Left lung (tissue), 10 donors: ENCODE results near the gene PDE1C. TPM values are rescaled to one million over a fixed set of nuclear protein-coding genes. Genes with fewer than 3 reads are reported as not detected.

Source experiments
- ATAC-seq: fragments of 200-7000 bp; cut with Tn5 transposase; one replicate; pipeline ENCODE4 v1.9.1; 2020; ENCODE audit warnings: moderate library complexity
- DNase-seq, 4 donors: peaks; one replicate each; pipeline ENCODE4 v3.0.0-alpha.2; 2013 to 2020
- H3K27ac ChIP-seq, 2 donors: fragments of 200-600 bp; sonication (generic) in 1 of 2; one replicate each; pipeline versions ENCODE4 v1.5.0 to v1.8.0; 2020 to 2021
- H3K27me3 ChIP-seq, 2 donors: fragments of 200-600 bp; sonication (generic) in 1 of 2; one replicate each; pipeline versions ENCODE4 v1.5.0 to v1.8.0; 2020 to 2021
- H3K36me3 ChIP-seq, 2 donors: fragments of 200-600 bp; sonication (generic) in 1 of 2; one replicate each; pipeline versions ENCODE4 v1.5.0 to v1.8.0; 2020 to 2021
- H3K4me1 ChIP-seq, 2 donors: fragments of 200-600 bp; one replicate each; pipeline ENCODE4 v1.8.0; 2021
- H3K4me3 ChIP-seq, 2 donors: fragments of 200-600 bp; sonication (generic) in 1 of 2; one replicate each; pipeline versions ENCODE4 v1.5.0 to v1.8.0; 2020 to 2021; ENCODE audit warnings: mild to moderate bottlenecking in 1 of 2
- H3K9me3 ChIP-seq, 2 donors: fragments of 200-600 bp; sonication (generic) in 1 of 2; one replicate each; pipeline versions ENCODE4 v1.5.0 to v1.8.0; 2020 to 2021
- CTCF ChIP-seq, 2 donors: fragments of 200-600 bp; sonication (generic) in 1 of 2; IDR thresholded peaks; one replicate each; pipeline versions ENCODE4 v1.5.0 to v1.8.0; 2021; ENCODE audit warnings: antibody characterized with exemption in 2 of 2
- intact Hi-C, 2 donors: fragments of 100-400 bp; cut with DNase I; formaldehyde crosslinking; loops; one replicate each; pipeline versions ENCODE4 v1.11.2 to v1.14.2; 2022
- polyA plus RNA-seq, 6 donors: library from polyadenylated mRNA; unstranded; fragments of 120-200 nt; gene quantifications; one replicate each; pipeline ENCODE4 v1.2.1, GENCODE V29; 2013; ENCODE audit not compliant: insufficient read length in 6 of 6
- total RNA-seq, 2 donors: library from RNA; stranded (reverse); fragmentation: NEBNext Ultra II Directional; extraction: Animal tissue kit (Norgen Biotek cat#: 25700); gene quantifications; one replicate each; pipeline ENCODE4 v1.2.1, GENCODE V29; 2021
- donor health status: DM: no; HTN: yes; CAD: no.
- donor health status: DM: no; HTN: no; CAD: no.

Gene PDE1C
- total and polyA plus RNA-seq, 8 donors: 2.0 to 13.8 (median 3.9) TPM

GRCh38 chr7:31707089-31707488 lies 363.1 kb downstream of the PDE1C start:
- H3K4me3 ChIP-seq: no peak overlapping the region
- no peak for TF ChIP-seq CTCF (IDR thresholded peaks at IDR 0.05)
- no peaks in the 10 kb centered on the region for H3K27me3 ChIP-seq
- no peaks in the 10 kb centered on the region for H3K9me3 ChIP-seq
- intact Hi-C loops: no loop called here
- no peak overlapping the region for H3K27ac ChIP-seq
- ATAC-seq (no peak), DNase-seq (no peak)
- H3K36me3 ChIP-seq: no peaks in the 10 kb centered on the region
- H3K4me1 ChIP-seq: no peaks in the 10 kb centered on the region

GRCh38 chr7:31705377-31705776 lies 364.8 kb downstream of the PDE1C start:
- TF ChIP-seq CTCF (IDR thresholded peaks at IDR 0.05): no peak
- Histone ChIP-seq H3K4me1 (no peaks in the 10 kb centered on the region), H3K4me3 (no peak overlapping the region), H3K9me3 (no peaks in the 10 kb centered on the region), H3K36me3 (no peaks in the 10 kb centered on the region), H3K27me3 (no peaks in the 10 kb centered on the region), H3K27ac (no peak overlapping the region)
- no peak for DNase-seq
- intact Hi-C loops: no loop called here
- ATAC-seq: no peak

- intact Hi-C loops: no loop called here
- Histone ChIP-seq H3K4me1 (no peaks in the 10 kb centered on the region), H3K36me3 (no peaks in the 10 kb centered on the region), H3K4me3 (no peak overlapping the region), H3K9me3 (no peaks in the 10 kb centered on the region), H3K27me3 (no peaks in the 10 kb centered on the region), H3K27ac (no peak overlapping the region)
- no peak for DNase-seq
- no peak for ATAC-seq
- no peak for TF ChIP-seq CTCF (IDR thresholded peaks at IDR 0.05)
These were observed 367.9 kb downstream of the PDE1C start for GRCh38 chr7:31702354-31702753.
